ENCODE measurements around the gene PIM1.

DNA sequence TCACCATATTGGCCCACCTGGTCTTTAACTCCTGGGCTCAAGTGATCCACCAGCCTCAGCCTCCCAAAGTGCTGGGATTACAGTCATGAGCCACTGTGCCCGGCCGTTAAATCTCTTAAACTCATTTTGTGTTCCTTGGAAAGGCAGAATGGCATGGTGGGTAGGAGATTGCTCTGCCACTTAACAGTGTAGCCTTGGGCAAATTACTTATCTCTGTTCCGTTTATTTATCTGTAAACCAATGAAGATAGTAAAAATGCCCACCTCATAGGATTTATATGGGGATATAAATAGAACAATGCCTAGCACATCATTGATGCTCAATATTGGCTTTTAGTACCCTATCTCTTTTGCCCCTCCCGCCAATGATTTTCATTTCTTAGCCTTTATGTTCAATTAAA is 7.2 kb upstream of the PIM1 start:
- TF ChIP-seq POLR2AphosphoS5 (IDR thresholded peaks at IDR 0.05; ENCODE audit: borderline replicate concordance, low read depth, low read length) = no peak
- no peak for TF ChIP-seq EZH2 (IDR thresholded peaks at IDR 0.05)
